ENCODE results near the gene GLIPR2.

DNA sequence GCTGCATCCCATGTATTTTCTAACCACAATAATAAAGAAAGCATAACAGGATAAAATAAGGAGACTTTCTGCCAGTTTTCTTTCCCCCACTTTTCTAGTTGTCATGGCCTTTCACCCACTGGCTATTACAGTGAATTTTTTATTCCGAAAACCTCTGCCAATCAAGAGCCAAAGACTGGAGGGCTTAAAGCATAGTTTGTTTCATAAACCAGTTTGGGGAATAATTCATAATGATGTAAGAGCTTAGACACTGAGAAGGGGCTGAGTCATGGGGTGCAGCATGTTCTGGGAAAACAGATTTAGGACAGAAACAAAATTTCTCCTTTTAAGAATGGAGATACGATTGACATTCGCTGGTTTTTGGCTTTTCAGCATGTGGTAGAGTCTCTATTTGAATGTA is 4.4 kb upstream of the GLIPR2 start:
- TF ChIP-seq, protein P1, sequence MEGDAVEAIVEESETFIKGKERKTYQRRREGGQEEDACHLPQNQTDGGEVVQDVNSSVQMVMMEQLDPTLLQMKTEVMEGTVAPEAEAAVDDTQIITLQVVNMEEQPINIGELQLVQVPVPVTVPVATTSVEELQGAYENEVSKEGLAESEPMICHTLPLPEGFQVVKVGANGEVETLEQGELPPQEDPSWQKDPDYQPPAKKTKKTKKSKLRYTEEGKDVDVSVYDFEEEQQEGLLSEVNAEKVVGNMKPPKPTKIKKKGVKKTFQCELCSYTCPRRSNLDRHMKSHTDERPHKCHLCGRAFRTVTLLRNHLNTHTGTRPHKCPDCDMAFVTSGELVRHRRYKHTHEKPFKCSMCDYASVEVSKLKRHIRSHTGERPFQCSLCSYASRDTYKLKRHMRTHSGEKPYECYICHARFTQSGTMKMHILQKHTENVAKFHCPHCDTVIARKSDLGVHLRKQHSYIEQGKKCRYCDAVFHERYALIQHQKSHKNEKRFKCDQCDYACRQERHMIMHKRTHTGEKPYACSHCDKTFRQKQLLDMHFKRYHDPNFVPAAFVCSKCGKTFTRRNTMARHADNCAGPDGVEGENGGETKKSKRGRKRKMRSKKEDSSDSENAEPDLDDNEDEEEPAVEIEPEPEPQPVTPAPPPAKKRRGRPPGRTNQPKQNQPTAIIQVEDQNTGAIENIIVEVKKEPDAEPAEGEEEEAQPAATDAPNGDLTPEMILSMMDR (IDR thresholded peaks at IDR 0.05) = no peak
- TF ChIP-seq, protein P2, sequence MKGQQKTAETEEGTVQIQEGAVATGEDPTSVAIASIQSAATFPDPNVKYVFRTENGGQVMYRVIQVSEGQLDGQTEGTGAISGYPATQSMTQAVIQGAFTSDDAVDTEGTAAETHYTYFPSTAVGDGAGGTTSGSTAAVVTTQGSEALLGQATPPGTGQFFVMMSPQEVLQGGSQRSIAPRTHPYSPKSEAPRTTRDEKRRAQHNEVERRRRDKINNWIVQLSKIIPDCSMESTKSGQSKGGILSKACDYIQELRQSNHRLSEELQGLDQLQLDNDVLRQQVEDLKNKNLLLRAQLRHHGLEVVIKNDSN (IDR thresholded peaks at IDR 0.05; ENCODE audit: borderline replicate concordance, low read depth) = no peak
- TF ChIP-seq SMC3 (IDR thresholded peaks at IDR 0.05; ENCODE audit: low read depth, low read length) = no peak
- no peak for TF ChIP-seq EP300 (IDR thresholded peaks at IDR 0.05; ENCODE audit: borderline replicate concordance in 1 of 2, low read depth in 1 of 2, low read length in 1 of 2)
- no peak for TF ChIP-seq TAF1 (IDR thresholded peaks at IDR 0.05; ENCODE audit: borderline replicate concordance, low read depth, low read length)
- no peak for TF ChIP-seq RXRA (IDR thresholded peaks at IDR 0.05; ENCODE audit: borderline replicate concordance, low read depth)
- TF ChIP-seq RFX5 (IDR thresholded peaks at IDR 0.05; ENCODE audit: low read length) = no peak
- no peak for TF ChIP-seq RAD21 (IDR thresholded peaks at IDR 0.05; ENCODE audit: low read length)
- no peak for TF ChIP-seq POLR2AphosphoS5 (IDR thresholded peaks at IDR 0.05; ENCODE audit: low read depth, low read length)
- no peak for TF ChIP-seq GABPA (IDR thresholded peaks at IDR 0.05; ENCODE audit: low read depth)
- no peak for TF ChIP-seq GATA2 (CRISPR knock-in tag; IDR thresholded peaks at IDR 0.05)

All from SK-N-SH (cell line).